ENCODE data around the gene CDK14. TPM values are rescaled to one million over a fixed set of nuclear protein-coding genes. Genes with fewer than 3 reads are reported as not detected.
"Not testable (repeated sequence)": the region's sequence is repeated elsewhere in the genome, so short reads cannot be mapped to it uniquely, and the experiment has no call there.

The CDK14 gene
- total and polyA plus RNA-seq, 5 experiments from 2014 or later = 0.15 to 3.6 (median 2.8) TPM; not detected in 2

- Mint-ChIP-seq H3K36me3 (no peaks in the 10 kb centered on the region), H3K27me3 (no peaks in the 10 kb centered on the region), H3K4me1 (peaks cover 0 to 18% (median 0%) of the 10 kb centered on the region in 4 donors), H3K27ac (no peak overlapping the region), H3K9me3 (peaks cover 0 to 3% (median 0%) of the 10 kb centered on the region in 9 donors), H3K4me3 (no peak overlapping the region)
- POLR2A ChIA-PET = no interaction called here
- ATAC-seq (no peak), DNase-seq (no peak)
Observed at GRCh38 chr7:90760892-90761291, 164.8 kb downstream of the CDK14 start.

GRCh38 chr7:90761584-90761983 lies 165.5 kb downstream of the CDK14 start:
- Mint-ChIP-seq H3K4me1 (peaks cover 0 to 17% (median 0%) of the 10 kb centered on the region in 4 donors), H3K4me3 (no peak overlapping the region), H3K9me3 (peaks cover 0 to 3% (median 0%) of the 10 kb centered on the region in 9 donors), H3K36me3 (no peaks in the 10 kb centered on the region), H3K27ac (no peak overlapping the region), H3K27me3 (no peaks in the 10 kb centered on the region)
- no peak for DNase-seq
- no peak for ATAC-seq
- POLR2A ChIA-PET = no interaction called here

- no peak overlapping the region for H3K27ac Mint-ChIP-seq
Observed at GRCh38 chr7:90763108-90763507, 167.0 kb downstream of the CDK14 start.

GRCh38 chr7:90764848-90765570 lies 168.9 kb downstream of the CDK14 start:
- ATAC-seq (no peak), DNase-seq (no peak)
- Mint-ChIP-seq H3K4me1 (peaks cover 0 to 3% (median 0%) of the 10 kb centered on the region in 4 donors), H3K27ac (no peak overlapping the region), H3K9me3 (no peaks in the 10 kb centered on the region), H3K4me3 (no peak overlapping the region), H3K36me3 (no peaks in the 10 kb centered on the region), H3K27me3 (no peaks in the 10 kb centered on the region)
- POLR2A ChIA-PET = no interaction called here

More at GRCh38 chr7:90763108-90763507, 167.0 kb downstream of the CDK14 start:
- H3K4me3 Mint-ChIP-seq = no peak overlapping the region
- H3K4me1 Mint-ChIP-seq = peaks cover 0 to 7% (median 0%) of the 10 kb centered on the region in 4 donors
- DNase-seq (no peak), ATAC-seq (no peak)
- H3K27me3 Mint-ChIP-seq = no peaks in the 10 kb centered on the region
- no peaks in the 10 kb centered on the region for H3K36me3 Mint-ChIP-seq
- POLR2A ChIA-PET = no interaction called here
- H3K9me3 Mint-ChIP-seq = peaks cover 0 to 3% (median 0%) of the 10 kb centered on the region in 9 donors

- DNase-seq = no peak
- ATAC-seq = no peak
- no peak overlapping the region for H3K4me3 Mint-ChIP-seq
- POLR2A ChIA-PET = no interaction called here
- H3K9me3 Mint-ChIP-seq = peaks cover 0 to 11% (median 0%) of the 10 kb centered on the region in 9 donors
- peaks cover 0 to 3% (median 0%) of the 10 kb centered on the region in 4 donors for H3K4me1 Mint-ChIP-seq
- no peak overlapping the region for H3K27ac Mint-ChIP-seq
- no peaks in the 10 kb centered on the region for H3K36me3 Mint-ChIP-seq
- no peaks in the 10 kb centered on the region for H3K27me3 Mint-ChIP-seq
Observed at GRCh38 chr7:90766814-90767564, 170.9 kb downstream of the CDK14 start.

- Mint-ChIP-seq H3K27ac (no peak overlapping the region), H3K36me3 (no peaks in the 10 kb centered on the region), H3K9me3 (peaks cover 0 to 15% (median 2%) of the 10 kb centered on the region in 9 donors), H3K4me3 (no peak overlapping the region), H3K4me1 (peaks cover 0 to 10% (median 0%) of the 10 kb centered on the region in 4 donors), H3K27me3 (no peaks in the 10 kb centered on the region)
- ATAC-seq (no peak), DNase-seq (no peak)
- POLR2A ChIA-PET = no interaction called here
Observed at GRCh38 chr7:90768301-90768700, 172.2 kb downstream of the CDK14 start.

- POLR2A ChIA-PET = no interaction called here
- Mint-ChIP-seq H3K27me3 (no peaks in the 10 kb centered on the region), H3K4me3 (no peak overlapping the region), H3K27ac (no peak overlapping the region), H3K36me3 (no peaks in the 10 kb centered on the region), H3K4me1 (peaks cover 0 to 10% (median 0%) of the 10 kb centered on the region in 4 donors), H3K9me3 (peaks cover 0 to 15% (median 2%) of the 10 kb centered on the region in 9 donors)
- no peak for ATAC-seq
- DNase-seq = no peak
Observed at GRCh38 chr7:90769036-90769435, 172.9 kb downstream of the CDK14 start.

- H3K36me3 Mint-ChIP-seq, H3K4me3 Mint-ChIP-seq, H3K27ac Mint-ChIP-seq, H3K4me1 Mint-ChIP-seq, DNase-seq, POLR2A ChIA-PET, H3K27me3 Mint-ChIP-seq, ATAC-seq: not testable (repeated sequence)
- H3K9me3 Mint-ChIP-seq = peaks cover 0 to 15% (median 2%) of the 10 kb centered on the region in 9 donors
Observed at GRCh38 chr7:90769566-90769965, 173.4 kb downstream of the CDK14 start.

- Mint-ChIP-seq H3K27ac (no peak overlapping the region), H3K27me3 (no peaks in the 10 kb centered on the region), H3K9me3 (peaks cover 0 to 20% (median 2%) of the 10 kb centered on the region in 9 donors), H3K4me3 (no peak overlapping the region), H3K36me3 (no peaks in the 10 kb centered on the region), H3K4me1 (peaks cover 0 to 7% (median 0%) of the 10 kb centered on the region in 4 donors)
- DNase-seq (no peak), ATAC-seq (no peak)
- POLR2A ChIA-PET = no interaction called here
Observed at GRCh38 chr7:90771281-90771680, 175.2 kb downstream of the CDK14 start.

GRCh38 chr7:90772410-90772809 lies 176.3 kb downstream of the CDK14 start:
- H3K27ac Mint-ChIP-seq = peak overlapping the region in 2 of 10 donors; percentile 8 to 77
- DNase-seq (peak in 1 of 10 donors; percentile 12), ATAC-seq (no peak)
- POLR2A ChIA-PET = no interaction called here
- peaks cover 0 to 20% (median 2%) of the 10 kb centered on the region in 9 donors for H3K9me3 Mint-ChIP-seq
- H3K27me3 Mint-ChIP-seq = no peaks in the 10 kb centered on the region
- no peak overlapping the region for H3K4me3 Mint-ChIP-seq
- peaks cover 0 to 7% (median 0%) of the 10 kb centered on the region in 4 donors for H3K4me1 Mint-ChIP-seq
- H3K36me3 Mint-ChIP-seq = no peaks in the 10 kb centered on the region

- POLR2A ChIA-PET = no interaction called here
- Mint-ChIP-seq H3K4me1 (peaks cover 0 to 7% (median 0%) of the 10 kb centered on the region in 4 donors), H3K36me3 (no peaks in the 10 kb centered on the region), H3K27me3 (no peaks in the 10 kb centered on the region), H3K4me3 (no peak overlapping the region), H3K9me3 (peaks cover 0 to 20% (median 2%) of the 10 kb centered on the region in 9 donors), H3K27ac (no peak overlapping the region)
- no peak for DNase-seq
- no peak for ATAC-seq
Observed at GRCh38 chr7:90773269-90773668, 177.1 kb downstream of the CDK14 start.

- Mint-ChIP-seq H3K36me3 (no peaks in the 10 kb centered on the region), H3K27ac (no peak overlapping the region), H3K4me3 (no peak overlapping the region), H3K9me3 (peaks cover 0 to 20% (median 2%) of the 10 kb centered on the region in 9 donors), H3K4me1 (peaks cover 0 to 7% (median 0%) of the 10 kb centered on the region in 4 donors), H3K27me3 (peaks cover 0 to 2% (median 0%) of the 10 kb centered on the region in 5 donors)
- DNase-seq (no peak), ATAC-seq (no peak)
- POLR2A ChIA-PET = no interaction called here
Observed at GRCh38 chr7:90774706-90775105, 178.6 kb downstream of the CDK14 start.

GRCh38 chr7:90775383-90775965 lies 179.4 kb downstream of the CDK14 start:
- H3K4me1 Mint-ChIP-seq = peaks cover 0 to 7% (median 0%) of the 10 kb centered on the region in 4 donors
- H3K9me3 Mint-ChIP-seq = peaks cover 0 to 19% (median 2%) of the 10 kb centered on the region in 9 donors
- H3K27me3 Mint-ChIP-seq = peaks cover 0 to 2% (median 0%) of the 10 kb centered on the region in 5 donors
- DNase-seq (no peak), ATAC-seq (no peak)
- POLR2A ChIA-PET = no interaction called here
- no peak overlapping the region for H3K27ac Mint-ChIP-seq
- H3K4me3 Mint-ChIP-seq = no peak overlapping the region
- H3K36me3 Mint-ChIP-seq = no peaks in the 10 kb centered on the region

All from naive thymus-derived CD8-positive, alpha-beta T cell (primary cell).